HCT116 (cell line): ENCODE data around the gene NSD2. TPM values are rescaled to one million over a fixed set of nuclear protein-coding genes. Genes with fewer than 3 reads are reported as not detected.

Experiments used
- ATAC-seq: fragments of 200-7000 bp; cut with Tn5 transposase; 2 replicates; pipeline ENCODE4 v1.9.1; 2020; ENCODE audit warnings: mild to moderate bottlenecking, moderate library complexity
- BruUV-seq: library from RNA; stranded (reverse); fragments of 400-500 nt; replicated peaks from 2 replicates; lab custom pipeline; 2021; lab: Mats Ljungman, UMichigan
- CTCF ChIA-PET: fragments of 300-600 bp; sonication (Branson Sonifier 250); formaldehyde crosslinking; loops from one replicate; lab custom pipeline; 2021; ENCODE audit warnings: antibody characterized with exemption; lab: Charles Lee
- POLR2A ChIA-PET: fragments of 300-600, 350-600 bp; sonication (Branson Sonifier 250); formaldehyde crosslinking; loops from one replicate; lab custom pipeline; 2021; ENCODE audit warnings: antibody characterized with exemption; lab: Charles Lee
- RAD21 ChIA-PET, 2 experiments: fragments of 300-600 bp; sonication (Branson Sonifier 250); formaldehyde crosslinking; loops; one replicate each; lab custom pipeline; 2023; ENCODE audit warnings: low total read pairs in 2 of 2; ENCODE audit not compliant: uncharacterized antibody in 2 of 2, unreplicated experiment in 2 of 2, low non-redundant PET in 1 of 2; lab: Charles Lee
- DNase-seq: peaks from one replicate; pipeline ENCODE4 v3.0.0-alpha.2; 2010; ENCODE audit warnings: low read depth, low spot score
- H2AFZ ChIP-seq: fragments of 200-600 bp; shearing (Covaris generic), sonication (generic); 2 replicates; pipeline ENCODE4 v1.6.1; 2017; ENCODE audit warnings: low read depth, mixed run types, mixed read lengths, antibody characterized with exemption, low read length; ENCODE audit not compliant: poor library complexity, severe bottlenecking
- H3K27ac ChIP-seq: 2 replicates; pipeline ENCODE4 v1.5.1; 2012; ENCODE audit warnings: low read depth, low read length
- H3K27me3 ChIP-seq: fragments of 200-600 bp; sonication (generic); 2 replicates; pipeline ENCODE4 v1.6.1; 2016; ENCODE audit warnings: mixed run types, low read length, mixed read lengths; ENCODE audit not compliant: insufficient read depth
- H3K36me3 ChIP-seq, 2 experiments: fragments of 200-500 bp in 1 of 2; fragments of 200-600 bp in 1 of 2; sonication (Bioruptor generic) in 1 of 2; sonication (generic) in 1 of 2; 2 replicates each; pipeline versions ENCODE4 v1.5.1 to v1.6.1; 2014 to 2016; ENCODE audit warnings: low read length in 2 of 2, inconsistent platforms in 1 of 2, mixed read lengths in 1 of 2, mixed run types in 1 of 2; ENCODE audit not compliant: insufficient read depth in 2 of 2, control insufficient read depth in 1 of 2
- H3K4me1 ChIP-seq, 2 experiments: fragments of 200-600 bp in 1 of 2; sonication (generic) in 1 of 2; 2 replicates each; pipeline versions ENCODE4 v1.5.1 to v1.6.1; 2012 to 2017; ENCODE audit warnings: low read length in 2 of 2, inconsistent platforms in 1 of 2, mild to moderate bottlenecking in 1 of 2, mixed read lengths in 1 of 2, mixed run types in 1 of 2, moderate library complexity in 1 of 2; ENCODE audit not compliant: insufficient read depth in 2 of 2, control insufficient read depth in 1 of 2
- H3K4me2 ChIP-seq: fragments of 200-600 bp; sonication (generic); 2 replicates; pipeline ENCODE4 v1.6.1; 2017; ENCODE audit warnings: mixed run types, low read length, mixed read lengths
- H3K4me3 ChIP-seq, 2 experiments: fragments of 200-600 bp in 1 of 2; sonication (generic) in 1 of 2; replicated peaks in 1 of 2; 2 replicates each; pipeline ENCODE4 v1.5.1; 2011 to 2016; ENCODE audit warnings: low read length in 2 of 2, control low read depth in 1 of 2, low read depth in 1 of 2, mild to moderate bottlenecking in 1 of 2, mixed read lengths in 1 of 2, mixed run types in 1 of 2
- H3K79me2 ChIP-seq: fragments of 200-600 bp; sonication (generic); 2 replicates; pipeline ENCODE4 v1.6.1; 2017; ENCODE audit warnings: mild to moderate bottlenecking, mixed run types, low read length, moderate library complexity, mixed read lengths; ENCODE audit not compliant: insufficient read depth
- H3K9ac ChIP-seq: fragments of 200-600 bp; sonication (generic); 2 replicates; pipeline ENCODE4 v1.6.1; 2016; ENCODE audit warnings: low read length, mixed read lengths
- H3K9me2 ChIP-seq: fragments of 200-600 bp; sonication (generic), shearing (Covaris generic); 2 replicates; pipeline ENCODE4 v1.6.1; 2017; ENCODE audit warnings: mixed run types, mild to moderate bottlenecking, moderate library complexity; ENCODE audit not compliant: insufficient read depth
- H3K9me3 ChIP-seq, 2 experiments: fragments of 200-500 bp in 1 of 2; fragments of 200-600 bp in 1 of 2; sonication (Bioruptor generic) in 1 of 2; sonication (generic) in 1 of 2; 2 replicates each; pipeline ENCODE4 v1.6.1; 2014 to 2017; ENCODE audit warnings: low read length in 2 of 2, mixed read lengths in 2 of 2, inconsistent platforms in 1 of 2, low read depth in 1 of 2, mild to moderate bottlenecking in 1 of 2, mixed run types in 1 of 2, moderate library complexity in 1 of 2; ENCODE audit not compliant: control insufficient read depth in 1 of 2, insufficient read depth in 1 of 2
- H4K20me1 ChIP-seq: fragments of 200-600 bp; sonication (generic), shearing (Covaris generic); 2 replicates; pipeline ENCODE4 v1.6.1; 2017; ENCODE audit warnings: mixed run types, mild to moderate bottlenecking, moderate library complexity; ENCODE audit not compliant: insufficient read depth
- CEBPB ChIP-seq: IDR thresholded peaks from 2 replicates; pipeline ENCODE4 v1.6.1; 2012; ENCODE audit warnings: low read depth
- CTCF ChIP-seq, 3 experiments: fragments of 200-600 bp in 1 of 3; sonication (generic) in 1 of 3; IDR thresholded peaks in 2 of 3; conservative IDR thresholded peaks in 1 of 3; 2 replicates each; pipeline ENCODE4 v1.5.1; 2012 to 2017; ENCODE audit warnings: low read depth in 2 of 3, low read length in 2 of 3, antibody characterized with exemption in 1 of 3, borderline replicate concordance in 1 of 3, control low read depth in 1 of 3, mild to moderate bottlenecking in 1 of 3, mixed read lengths in 1 of 3, mixed run types in 1 of 3, moderate library complexity in 1 of 3; ENCODE audit not compliant: insufficient read depth in 1 of 3
- EGR1 ChIP-seq: IDR thresholded peaks from 2 replicates; pipeline ENCODE4 v1.6.1; 2012; ENCODE audit warnings: low read depth
- FOSL1 ChIP-seq: IDR thresholded peaks from 2 replicates; pipeline ENCODE4 v1.6.1; 2012; ENCODE audit warnings: low read depth
- JUND ChIP-seq: IDR thresholded peaks from 2 replicates; pipeline ENCODE4 v1.6.1; 2012
- POLR2AphosphoS5 ChIP-seq: IDR thresholded peaks from 2 replicates; pipeline ENCODE4 v1.6.1; 2011; ENCODE audit warnings: mild to moderate bottlenecking, low read depth, low read length, moderate library complexity
- RAD21 ChIP-seq: IDR thresholded peaks from 2 replicates; pipeline ENCODE4 v1.6.1; 2012; ENCODE audit warnings: low read depth, mild to moderate bottlenecking
- REST ChIP-seq: IDR thresholded peaks from 2 replicates; pipeline ENCODE4 v1.6.1; 2012; ENCODE audit warnings: low read depth
- SRF ChIP-seq: IDR thresholded peaks from 2 replicates; pipeline ENCODE4 v1.6.1; 2012; ENCODE audit warnings: low read depth
- YY1 ChIP-seq: IDR thresholded peaks from 2 replicates; pipeline ENCODE4 v1.6.1; 2011; ENCODE audit warnings: low read length, low read depth, moderate library complexity, mild to moderate bottlenecking; ENCODE audit not compliant: insufficient replicate concordance; ENCODE audit errors: extremely low read depth
- ZBTB33 ChIP-seq: IDR thresholded peaks from 2 replicates; pipeline ENCODE4 v1.6.1; 2011; ENCODE audit warnings: mild to moderate bottlenecking, low read length, moderate library complexity; ENCODE audit not compliant: insufficient replicate concordance; ENCODE audit errors: extremely low read depth
- ZFX ChIP-seq: fragments of 450-650 bp; IDR thresholded peaks from 2 replicates; pipeline ENCODE4 v1.6.1; 2017
- ZNF274 ChIP-seq: fragments of 200-500 bp; sonication (Bioruptor generic); IDR thresholded peaks from 2 replicates; pipeline ENCODE4 v1.6.1; 2014; ENCODE audit warnings: mild to moderate bottlenecking, low read depth, low read length, inconsistent platforms
- intact Hi-C: fragments of 100-400 bp; cut with micrococcal nuclease; formaldehyde crosslinking; loops from 2 replicates; pipeline ENCODE4 v1.10.0; 2022
- total RNA-seq: library from RNA; stranded (reverse); gene quantifications from one replicate; pipeline ENCODE4 v1.2.1, GENCODE V29; 2021; ENCODE audit not compliant: unreplicated experiment
- TF ChIP-seq, protein P1 (sequence below): IDR thresholded peaks from 2 replicates; pipeline ENCODE4 v1.6.1; 2012

NSD2 gene
- total RNA-seq, 1 experiment from 2014 or later, result 145 TPM

DNA sequence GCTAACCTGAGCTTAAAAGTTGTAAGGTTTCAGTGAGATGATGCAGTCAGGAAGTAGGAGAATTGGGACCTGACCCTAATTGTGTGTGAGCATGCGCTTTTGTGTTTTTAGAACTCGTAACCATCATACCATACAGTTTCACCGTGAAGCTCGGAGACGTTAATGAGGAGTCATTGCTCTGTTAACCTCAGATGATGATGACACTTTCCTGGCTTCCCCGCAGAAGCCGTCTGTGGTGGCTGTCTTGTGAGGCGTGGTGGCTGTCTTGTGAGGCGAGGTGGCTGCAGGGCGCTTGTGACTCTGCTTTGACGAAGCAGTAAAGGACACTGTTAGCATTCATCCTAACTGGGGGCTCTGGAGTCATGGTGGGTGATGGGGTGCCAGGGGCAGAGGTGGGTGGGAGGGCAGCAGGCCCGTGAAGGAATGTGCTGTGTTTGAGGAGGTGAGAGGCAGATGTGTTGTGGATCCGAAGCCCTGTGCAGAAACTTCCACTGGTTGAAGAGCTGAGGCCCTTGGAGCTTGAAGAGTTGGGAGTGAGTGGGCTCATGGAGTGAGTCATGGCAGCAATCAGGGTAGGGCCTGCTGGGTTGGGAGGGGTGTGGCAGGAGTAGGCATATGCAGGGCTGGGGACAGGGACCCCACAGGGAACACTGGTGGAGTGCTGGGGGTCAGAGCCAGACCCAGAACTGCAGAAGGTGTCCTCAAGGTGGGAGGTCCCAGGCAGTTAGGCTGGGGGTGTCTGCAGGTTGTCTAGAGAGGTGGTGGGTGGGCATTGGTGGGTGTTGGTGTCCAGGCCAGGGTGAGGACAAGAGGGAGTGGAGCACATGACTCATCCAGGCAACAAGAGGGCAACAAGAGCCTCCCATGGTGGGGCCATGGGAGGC, 57.4 kb downstream of the NSD2 start:
- no peak for TF ChIP-seq ZBTB33
- TF ChIP-seq ZFX, result no peak
- TF ChIP-seq CEBPB, result no peak
- TF ChIP-seq SRF, result no peak
- no peak for TF ChIP-seq POLR2AphosphoS5
- no peak for TF ChIP-seq ZNF274
- TF ChIP-seq RAD21, result no peak
- TF ChIP-seq JUND, result no peak
- TF ChIP-seq, protein P1, sequence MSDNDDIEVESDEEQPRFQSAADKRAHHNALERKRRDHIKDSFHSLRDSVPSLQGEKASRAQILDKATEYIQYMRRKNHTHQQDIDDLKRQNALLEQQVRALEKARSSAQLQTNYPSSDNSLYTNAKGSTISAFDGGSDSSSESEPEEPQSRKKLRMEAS, result no peak
- no peak for TF ChIP-seq CTCF (IDR thresholded peaks at IDR 0.05 in 2 of 3, conservative IDR thresholded peaks at IDR 0.05 in 1 of 3; ENCODE audit: borderline replicate concordance in 1 of 3, insufficient read depth in 1 of 3, low read depth in 2 of 3, low read length in 2 of 3)
- no peak for TF ChIP-seq FOSL1
- no peak for TF ChIP-seq YY1
- TF ChIP-seq REST, result no peak
- TF ChIP-seq EGR1, result no peak
- ATAC-seq (peak; percentile 62), DNase-seq (no peak)
- POLR2A ChIA-PET, result no interaction called here
- RAD21 ChIA-PET, result no interaction called here
- H3K27me3 ChIP-seq, result no peaks in the 10 kb centered on the region
- no peak overlapping the region for H2AFZ ChIP-seq
- BruUV-seq, result no TSS peak
- no peak overlapping the region for H3K4me3 ChIP-seq
- no peak overlapping the region for H3K9ac ChIP-seq
- no peaks in the 10 kb centered on the region for H3K9me2 ChIP-seq
- peak overlapping the region; percentile 26 for H3K4me2 ChIP-seq
- intact Hi-C loops, result no loop called here
- H4K20me1 ChIP-seq, result peaks cover 7% of the 10 kb centered on the region; the same call in 1 of the 2 replicates
- peaks cover 4 to 18% of the 10 kb centered on the region in 2 experiments; a peak in 3 of 4 replicates for H3K36me3 ChIP-seq
- H3K9me3 ChIP-seq, result no peaks in the 10 kb centered on the region
- H3K79me2 ChIP-seq, result peaks cover 71% of the 10 kb centered on the region
- H3K27ac ChIP-seq, result 0 out of 2 replicates have a peak overlapping the region, but pooled peaks have one; percentile 5
- H3K4me1 ChIP-seq, result peaks cover 4 to 22% of the 10 kb centered on the region in 2 experiments; a peak in 2 of 4 replicates
- CTCF ChIA-PET, result no interaction called here
